GM12872 (cell line): Measurements from ENCODE around the gene BAD.

Source experiments
- TF ChIP-seq, protein P1 (sequence below): IDR thresholded peaks from 3 replicates; pipeline ENCODE4 v1.5.1; 2011; ENCODE audit warnings: low read depth, mild to moderate bottlenecking, low read length, moderate library complexity; ENCODE audit not compliant: insufficient read depth

Gene BAD

DNA sequence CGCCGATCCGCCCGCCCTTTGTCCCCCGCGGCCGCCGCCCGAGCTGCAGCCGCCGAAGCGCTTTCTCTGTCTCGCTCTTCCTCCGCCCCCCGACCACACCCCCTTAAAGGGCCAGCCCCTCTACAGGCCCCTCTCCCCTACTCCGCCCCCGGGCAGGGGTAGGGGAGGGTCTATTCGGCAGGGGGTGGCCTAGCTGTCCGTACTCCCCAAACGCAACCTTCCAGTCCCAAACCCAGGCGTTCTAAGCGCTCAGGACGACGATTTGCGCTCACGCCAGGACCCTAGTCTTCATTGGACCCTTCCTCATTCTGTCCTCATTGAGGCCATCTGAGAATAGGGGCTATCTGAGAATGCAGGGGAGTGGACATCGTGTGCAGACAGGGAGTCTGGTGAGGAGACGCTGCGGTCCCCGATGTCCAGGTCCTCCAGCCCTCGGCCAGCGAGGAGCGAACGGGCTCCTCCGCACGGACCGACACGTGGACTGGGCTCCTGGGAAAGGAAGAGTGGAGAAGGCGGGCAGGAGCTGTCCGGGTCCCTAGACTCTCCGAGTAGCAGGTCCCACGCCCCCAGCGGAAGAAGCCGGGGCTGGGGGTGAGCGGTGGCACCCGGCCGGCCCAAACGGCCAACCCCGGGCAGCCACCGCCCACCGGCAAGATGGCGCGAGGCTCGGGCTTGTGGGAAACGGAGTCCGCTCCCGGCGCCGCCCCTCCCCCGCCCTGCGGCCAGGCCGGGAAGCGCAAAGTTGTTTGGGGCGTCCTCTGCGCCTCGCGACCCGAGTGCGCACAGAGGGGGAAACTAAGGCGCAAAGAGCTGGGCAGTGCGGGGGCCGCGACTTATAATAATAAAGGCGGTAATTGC is 37.4 kb downstream of the BAD start, which contains the start of gene PPP1R14B:
Gene PPP1R14B (minus strand): TSS at position 73 of the 858 bp plus-strand sequence. CDS start 270 bp downstream, outside the sequence.
- TF ChIP-seq, protein P1, sequence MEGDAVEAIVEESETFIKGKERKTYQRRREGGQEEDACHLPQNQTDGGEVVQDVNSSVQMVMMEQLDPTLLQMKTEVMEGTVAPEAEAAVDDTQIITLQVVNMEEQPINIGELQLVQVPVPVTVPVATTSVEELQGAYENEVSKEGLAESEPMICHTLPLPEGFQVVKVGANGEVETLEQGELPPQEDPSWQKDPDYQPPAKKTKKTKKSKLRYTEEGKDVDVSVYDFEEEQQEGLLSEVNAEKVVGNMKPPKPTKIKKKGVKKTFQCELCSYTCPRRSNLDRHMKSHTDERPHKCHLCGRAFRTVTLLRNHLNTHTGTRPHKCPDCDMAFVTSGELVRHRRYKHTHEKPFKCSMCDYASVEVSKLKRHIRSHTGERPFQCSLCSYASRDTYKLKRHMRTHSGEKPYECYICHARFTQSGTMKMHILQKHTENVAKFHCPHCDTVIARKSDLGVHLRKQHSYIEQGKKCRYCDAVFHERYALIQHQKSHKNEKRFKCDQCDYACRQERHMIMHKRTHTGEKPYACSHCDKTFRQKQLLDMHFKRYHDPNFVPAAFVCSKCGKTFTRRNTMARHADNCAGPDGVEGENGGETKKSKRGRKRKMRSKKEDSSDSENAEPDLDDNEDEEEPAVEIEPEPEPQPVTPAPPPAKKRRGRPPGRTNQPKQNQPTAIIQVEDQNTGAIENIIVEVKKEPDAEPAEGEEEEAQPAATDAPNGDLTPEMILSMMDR, result 0 out of 3 replicates have a peak, but pooled peaks have one; percentile 2

DNA sequence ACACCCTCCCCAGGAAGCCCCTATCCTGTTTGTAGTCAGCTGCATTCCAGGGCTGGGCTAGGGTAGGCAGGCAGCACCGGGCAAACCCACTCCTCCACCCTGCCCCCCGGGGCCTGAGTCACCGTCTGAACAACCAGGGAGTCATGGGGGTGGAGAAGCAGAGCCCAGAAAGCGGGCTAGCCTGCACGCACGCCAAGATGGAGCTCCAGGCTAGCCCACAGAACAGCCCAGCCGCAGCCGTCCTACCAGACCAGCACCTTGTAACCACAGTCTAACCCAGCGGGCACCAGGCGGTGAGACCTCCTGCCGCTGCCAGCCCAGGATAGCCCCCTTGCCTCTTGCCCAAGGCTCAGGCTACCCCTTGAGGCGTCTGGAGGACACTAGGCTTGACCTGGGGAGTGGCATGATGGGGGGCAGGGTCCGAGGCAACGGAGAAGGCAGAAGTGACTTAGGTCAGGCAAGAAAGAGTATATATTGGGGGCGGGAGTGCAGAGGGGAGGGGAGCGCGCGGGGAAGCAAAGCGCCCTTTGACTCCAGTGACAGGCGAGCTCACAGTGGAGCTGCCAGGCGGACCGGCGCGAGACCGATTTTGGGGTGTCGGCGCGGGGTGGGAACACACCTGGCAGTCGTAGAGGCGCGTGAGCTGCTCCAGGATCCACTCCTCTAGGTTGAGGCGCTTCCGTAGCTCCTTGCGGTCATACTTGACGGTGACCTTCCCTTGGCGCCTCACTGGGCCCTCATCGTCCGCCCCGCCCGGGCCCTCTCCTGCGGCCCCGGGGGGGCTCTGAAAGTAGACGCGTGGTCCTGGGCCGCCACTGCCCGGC is 38.5 kb downstream of the BAD start:
- TF ChIP-seq, protein P1, result no peak

DNA sequence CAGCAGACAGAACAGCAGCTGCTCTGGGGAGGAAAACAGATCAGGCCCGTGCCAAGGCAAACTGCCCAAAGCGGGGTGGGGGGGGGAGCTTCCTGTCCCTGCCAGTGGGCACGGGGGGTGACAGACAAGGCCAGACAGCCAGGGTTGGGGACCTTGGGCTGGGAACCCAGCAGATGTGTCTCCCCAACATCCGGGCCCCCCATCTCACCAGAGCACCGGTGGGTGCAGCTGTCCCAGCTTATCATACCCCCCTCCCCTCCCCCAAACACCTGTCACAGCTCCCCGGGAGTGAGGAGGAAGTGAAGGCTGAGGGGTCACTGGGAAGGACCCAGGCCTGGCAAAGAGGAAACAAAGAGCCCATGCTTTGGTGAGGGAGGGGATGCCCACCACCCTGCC is 39.1 kb downstream of the BAD start:
- TF ChIP-seq, protein P1, result no peak

DNA sequence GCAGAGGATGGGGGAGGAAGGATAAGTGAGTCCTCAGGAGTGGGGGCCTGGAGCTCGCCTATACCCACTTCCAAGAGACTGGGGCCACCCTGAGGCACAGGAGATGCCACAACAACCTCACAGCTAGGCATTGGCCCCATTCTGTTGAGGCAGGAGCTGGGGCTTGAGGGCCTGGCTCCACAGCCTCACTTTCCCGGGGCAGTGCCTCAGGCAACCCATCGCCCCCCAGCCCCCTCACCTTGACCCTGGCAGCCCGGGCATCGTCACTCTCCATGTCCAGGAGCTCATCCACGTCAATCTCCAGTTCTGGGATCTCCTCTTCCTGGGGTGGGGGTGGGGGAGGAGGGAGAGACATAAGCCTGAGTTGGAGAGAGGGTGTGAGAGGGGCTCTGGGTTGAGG is 39.5 kb downstream of the BAD start:
- TF ChIP-seq, protein P1, result no peak

DNA sequence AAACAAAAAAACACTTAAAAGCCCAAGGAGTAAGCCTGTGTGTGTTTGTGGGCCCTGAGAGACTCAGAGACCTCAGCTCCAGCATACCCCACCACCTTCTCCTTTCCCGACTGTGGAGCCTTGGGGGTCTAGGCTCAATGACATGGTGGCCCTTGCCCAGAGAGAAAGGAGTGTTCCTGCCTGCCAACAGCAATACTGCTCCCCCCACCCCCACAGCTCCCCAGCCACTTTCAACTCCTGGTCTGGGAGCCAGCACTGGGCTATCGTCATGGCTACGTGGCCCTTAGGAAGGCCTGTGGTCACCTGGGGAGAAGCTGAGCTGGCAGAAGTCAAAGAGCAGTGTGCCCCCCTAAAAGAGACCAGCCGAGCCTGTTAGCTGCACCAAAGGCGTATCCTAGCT is 40.4 kb downstream of the BAD start:
- TF ChIP-seq, protein P1, result no peak

DNA sequence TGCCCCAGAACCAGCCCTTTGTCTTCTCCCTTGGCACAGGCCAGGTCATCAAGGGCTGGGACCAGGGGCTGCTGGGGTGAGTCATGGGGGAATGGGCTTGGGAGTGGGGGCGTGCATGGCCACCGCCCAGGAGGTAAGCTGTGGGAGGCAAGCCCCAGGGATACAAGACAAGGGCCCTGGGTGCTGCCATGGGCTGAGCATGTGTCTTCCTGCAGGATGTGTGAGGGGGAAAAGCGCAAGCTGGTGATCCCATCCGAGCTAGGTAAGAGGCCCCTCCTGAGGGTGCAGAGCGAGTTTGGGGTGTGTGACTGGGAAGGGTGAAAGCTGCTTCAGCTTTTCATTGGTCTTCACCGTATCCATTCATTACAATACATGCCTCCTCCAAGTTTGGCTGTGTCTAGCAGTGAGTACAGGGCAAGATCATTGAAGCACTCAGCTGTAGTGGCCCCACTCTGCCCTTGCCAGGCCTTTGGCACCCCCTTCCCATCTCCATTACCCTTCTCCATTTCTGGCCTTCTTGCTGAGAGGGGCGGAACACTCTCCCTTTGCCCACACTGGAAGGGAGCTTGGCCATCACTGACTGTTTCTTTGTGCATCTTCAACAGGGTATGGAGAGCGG is 41.1 kb downstream of the BAD start:
- TF ChIP-seq, protein P1, result no peak
